ENCODE results near the gene FAM20C.
A peak's percentile ranks its signal among the peaks of the same experiment; 100 is the strongest.

FAM20C gene

GRCh38 chr7:228610-229009 lies 36.2 kb downstream of the FAM20C start:
- H3K4me3 ChIP-seq (ENCODE audit: control insufficient read depth, low read depth, low read length), result no peak overlapping the region
- TF ChIP-seq CTCF (IDR thresholded peaks at IDR 0.05; ENCODE audit: control insufficient read depth, insufficient read depth, low read depth, low read length, missing control alignments), result no peak
- no peak for DNase-seq (ENCODE audit: low read depth)

GRCh38 chr7:229184-229964 lies 37.0 kb downstream of the FAM20C start:
- no peak overlapping the region for H3K4me3 ChIP-seq (ENCODE audit: control insufficient read depth, low read depth, low read length)
- no peak for TF ChIP-seq CTCF (IDR thresholded peaks at IDR 0.05; ENCODE audit: control insufficient read depth, insufficient read depth, low read depth, low read length, missing control alignments)
- peak; percentile 86 for DNase-seq (ENCODE audit: low read depth)

GRCh38 chr7:230274-230673 lies 37.9 kb downstream of the FAM20C start:
- H3K4me3 ChIP-seq (ENCODE audit: control insufficient read depth, low read depth, low read length), result no peak overlapping the region
- DNase-seq (ENCODE audit: low read depth), result no peak
- no peak for TF ChIP-seq CTCF (IDR thresholded peaks at IDR 0.05; ENCODE audit: control insufficient read depth, insufficient read depth, low read depth, low read length, missing control alignments)

- no peak overlapping the region for H3K4me3 ChIP-seq (ENCODE audit: control insufficient read depth, low read depth, low read length)
- DNase-seq (ENCODE audit: low read depth), result no peak
- peak; percentile 25 for TF ChIP-seq CTCF (IDR thresholded peaks at IDR 0.05; ENCODE audit: control insufficient read depth, insufficient read depth, low read depth, low read length, missing control alignments)
Observed at GRCh38 chr7:231030-231857, 38.9 kb downstream of the FAM20C start.

- H3K4me3 ChIP-seq (ENCODE audit: control insufficient read depth, low read depth, low read length), result no peak overlapping the region
- no peak for DNase-seq (ENCODE audit: low read depth)
- no peak for TF ChIP-seq CTCF (IDR thresholded peaks at IDR 0.05; ENCODE audit: control insufficient read depth, insufficient read depth, low read depth, low read length, missing control alignments)
Observed at GRCh38 chr7:231858-232246, 39.5 kb downstream of the FAM20C start.

GRCh38 chr7:232410-233248 lies 40.3 kb downstream of the FAM20C start:
- no peak overlapping the region for H3K4me3 ChIP-seq (ENCODE audit: control insufficient read depth, low read depth, low read length)
- peak; percentile 33 for DNase-seq (ENCODE audit: low read depth)
- no peak for TF ChIP-seq CTCF (IDR thresholded peaks at IDR 0.05; ENCODE audit: control insufficient read depth, insufficient read depth, low read depth, low read length, missing control alignments)

Measured in AG09309 (cell line).